ENCODE data around the gene OMA1. TPM values are rescaled to one million over a fixed set of nuclear protein-coding genes. Genes with fewer than 3 reads are reported as not detected.

The OMA1 gene
- total RNA-seq, 1 donor from 2014 or later, result 32.0 TPM

GRCh38 chr1:58573705-58574591, 27.4 kb upstream of the OMA1 start:
- peaks cover 4% of the 10 kb centered on the region for H3K27me3 Mint-ChIP-seq
- H3K36me3 Mint-ChIP-seq (ENCODE audit: insufficient read depth), result peaks cover 8% of the 10 kb centered on the region
- peak overlapping the region; percentile 97 for H3K27ac Mint-ChIP-seq
- H3K4me1 Mint-ChIP-seq (ENCODE audit: low read depth), result peaks cover 55% of the 10 kb centered on the region
- peak overlapping the region; percentile 54 for H3K4me3 Mint-ChIP-seq (ENCODE audit: low read depth)
- no peak for DNase-seq (ENCODE audit: low spot score, unreplicated experiment)
- H3K9me3 Mint-ChIP-seq (ENCODE audit: low read depth), result peaks cover 4% of the 10 kb centered on the region
- no peak for TF ChIP-seq CTCF (IDR thresholded peaks at IDR 0.05; ENCODE audit: unreplicated experiment)

DNA sequence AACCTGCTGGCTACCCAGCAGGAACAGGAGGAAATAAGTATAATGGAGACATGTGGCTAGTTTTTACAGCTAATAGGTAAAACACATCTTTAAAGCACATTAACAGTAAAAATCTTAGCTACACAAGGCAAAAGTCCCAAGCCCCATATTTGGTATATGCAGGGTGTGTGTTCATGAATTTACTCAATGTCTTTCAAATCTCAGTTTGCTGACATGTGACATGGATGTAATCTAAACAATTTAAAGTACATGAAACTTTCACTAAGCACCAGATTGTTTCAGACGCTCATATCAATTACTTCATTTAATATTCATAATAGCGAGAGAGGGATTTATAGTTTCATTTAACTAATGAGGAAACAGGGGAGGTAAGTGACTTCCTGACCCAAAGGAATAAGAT, 26.6 kb upstream of the OMA1 start:
- DNase-seq (ENCODE audit: low spot score, unreplicated experiment), result no peak
- no peak for TF ChIP-seq CTCF (IDR thresholded peaks at IDR 0.05; ENCODE audit: unreplicated experiment)
- Mint-ChIP-seq H3K27me3 (peaks cover 4% of the 10 kb centered on the region), H3K36me3 (ENCODE audit: insufficient read depth) (peaks cover 8% of the 10 kb centered on the region), H3K4me3 (ENCODE audit: low read depth) (peak overlapping the region; percentile 53), H3K27ac (peak overlapping the region; percentile 97), H3K9me3 (ENCODE audit: low read depth) (peaks cover 4% of the 10 kb centered on the region), H3K4me1 (ENCODE audit: low read depth) (peaks cover 55% of the 10 kb centered on the region)

GRCh38 chr1:58572690-58573089, 26.2 kb upstream of the OMA1 start:
- Mint-ChIP-seq H3K9me3 (ENCODE audit: low read depth) (peaks cover 4% of the 10 kb centered on the region), H3K4me1 (ENCODE audit: low read depth) (peaks cover 52% of the 10 kb centered on the region), H3K27me3 (peaks cover 4% of the 10 kb centered on the region), H3K36me3 (ENCODE audit: insufficient read depth) (peaks cover 8% of the 10 kb centered on the region), H3K4me3 (ENCODE audit: low read depth) (peak overlapping the region; percentile 53), H3K27ac (peak overlapping the region; percentile 97)
- DNase-seq (ENCODE audit: low spot score, unreplicated experiment), result no peak
- no peak for TF ChIP-seq CTCF (IDR thresholded peaks at IDR 0.05; ENCODE audit: unreplicated experiment)

GRCh38 chr1:58571616-58572015, 25.1 kb upstream of the OMA1 start:
- no peak for DNase-seq (ENCODE audit: low spot score, unreplicated experiment)
- TF ChIP-seq CTCF (IDR thresholded peaks at IDR 0.05; ENCODE audit: unreplicated experiment), result no peak
- Mint-ChIP-seq H3K4me3 (ENCODE audit: low read depth) (no peak overlapping the region), H3K9me3 (ENCODE audit: low read depth) (peaks cover 4% of the 10 kb centered on the region), H3K36me3 (ENCODE audit: insufficient read depth) (peaks cover 6% of the 10 kb centered on the region), H3K4me1 (ENCODE audit: low read depth) (peaks cover 54% of the 10 kb centered on the region), H3K27ac (no peak overlapping the region), H3K27me3 (no peaks in the 10 kb centered on the region)

DNA sequence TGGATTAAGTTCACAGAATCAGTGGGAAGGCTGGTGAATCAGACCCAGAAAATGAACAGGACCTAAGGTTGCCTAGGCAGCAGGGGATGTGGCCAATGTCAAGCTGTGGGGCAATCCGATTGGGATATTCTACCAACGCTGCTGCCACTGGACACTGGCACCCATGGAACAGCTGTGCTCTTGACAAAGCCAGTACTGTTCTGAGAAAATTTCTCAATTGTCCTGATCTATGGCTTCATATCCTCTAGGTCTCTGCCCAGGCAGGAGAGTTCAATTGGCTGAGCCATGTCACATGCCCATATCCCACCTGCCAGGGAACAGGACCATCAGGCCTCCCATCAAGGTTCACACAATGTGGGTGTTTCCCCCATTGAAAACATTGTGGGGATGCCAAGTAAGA, 24.3 kb upstream of the OMA1 start:
- Mint-ChIP-seq H3K9me3 (ENCODE audit: low read depth) (peaks cover 4% of the 10 kb centered on the region), H3K4me3 (ENCODE audit: low read depth) (no peak overlapping the region), H3K27ac (no peak overlapping the region), H3K27me3 (no peaks in the 10 kb centered on the region), H3K4me1 (ENCODE audit: low read depth) (peaks cover 56% of the 10 kb centered on the region), H3K36me3 (ENCODE audit: insufficient read depth) (peaks cover 5% of the 10 kb centered on the region)
- no peak for DNase-seq (ENCODE audit: low spot score, unreplicated experiment)
- TF ChIP-seq CTCF (IDR thresholded peaks at IDR 0.05; ENCODE audit: unreplicated experiment), result no peak

Measured in progenitor cell of endocrine pancreas (in vitro differentiated cells).